ENCODE results near the gene AKAP13. TPM values are rescaled to one million over a fixed set of nuclear protein-coding genes. Genes with fewer than 3 reads are reported as not detected.
A peak's percentile ranks its signal among the peaks of the same experiment; 100 is the strongest.
"Not testable (repeated sequence)": the region's sequence is repeated elsewhere in the genome, so short reads cannot be mapped to it uniquely, and the experiment has no call there.

The AKAP13 gene
- total RNA-seq, 1 donor from 2014 or later = 41.1 TPM

DNA sequence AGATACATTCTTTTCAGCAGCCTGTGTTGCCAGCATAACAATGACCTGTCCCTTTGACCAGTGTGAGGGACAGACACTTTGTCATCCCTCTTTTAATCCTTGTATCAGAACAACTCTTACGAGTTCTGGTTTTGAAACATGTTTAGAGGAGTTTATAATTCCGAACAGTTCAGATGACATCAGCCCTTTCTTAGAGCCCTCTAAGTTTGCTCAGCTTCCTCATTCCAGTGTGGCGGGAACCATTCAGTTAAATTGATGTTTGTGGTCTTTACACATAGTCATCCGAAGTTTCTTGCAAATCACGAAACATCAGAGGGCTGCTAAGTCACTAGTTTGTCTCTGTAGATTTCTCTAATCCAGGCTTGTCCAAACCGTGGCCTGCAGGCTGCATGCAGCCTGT lies 102.5 kb downstream of the AKAP13 start:
- no peak for TF ChIP-seq CTCF (IDR thresholded peaks at IDR 0.05; ENCODE audit: insufficient read depth, low read length, severe bottlenecking)
- no peak for FAIRE-seq
- peak; percentile 52 for DNase-seq (ENCODE audit: low read depth)
- no peaks in the 10 kb centered on the region for H3K27me3 ChIP-seq (ENCODE audit: control insufficient read depth, insufficient read depth, low read length)
- H3K36me3 ChIP-seq (ENCODE audit: control insufficient read depth, insufficient read depth, low read length) = peaks cover 2% of the 10 kb centered on the region
- H3K4me3 ChIP-seq (ENCODE audit: low read depth, low read length) = no peak overlapping the region

GRCh38 chr15:85483955-85484354 lies 103.6 kb downstream of the AKAP13 start:
- DNase-seq (ENCODE audit: low read depth); H3K36me3 ChIP-seq (ENCODE audit: control insufficient read depth, insufficient read depth, low read length); H3K27me3 ChIP-seq (ENCODE audit: control insufficient read depth, insufficient read depth, low read length); H3K4me3 ChIP-seq (ENCODE audit: low read depth, low read length); FAIRE-seq: not testable (repeated sequence)

GRCh38 chr15:85484923-85485322 lies 104.5 kb downstream of the AKAP13 start:
- not testable (repeated sequence) for FAIRE-seq; H3K27me3 ChIP-seq (ENCODE audit: control insufficient read depth, insufficient read depth, low read length); DNase-seq (ENCODE audit: low read depth); H3K36me3 ChIP-seq (ENCODE audit: control insufficient read depth, insufficient read depth, low read length); H3K4me3 ChIP-seq (ENCODE audit: low read depth, low read length)

- DNase-seq (ENCODE audit: low read depth) (peak; percentile 81), FAIRE-seq (no peak)
- peaks cover 2% of the 10 kb centered on the region for H3K36me3 ChIP-seq (ENCODE audit: control insufficient read depth, insufficient read depth, low read length)
- no peaks in the 10 kb centered on the region for H3K27me3 ChIP-seq (ENCODE audit: control insufficient read depth, insufficient read depth, low read length)
- TF ChIP-seq CTCF (IDR thresholded peaks at IDR 0.05; ENCODE audit: insufficient read depth, low read length, severe bottlenecking) = peak; percentile 70
- H3K4me3 ChIP-seq (ENCODE audit: low read depth, low read length) = no peak overlapping the region
Observed at GRCh38 chr15:85485956-85486567, 105.7 kb downstream of the AKAP13 start.

DNA sequence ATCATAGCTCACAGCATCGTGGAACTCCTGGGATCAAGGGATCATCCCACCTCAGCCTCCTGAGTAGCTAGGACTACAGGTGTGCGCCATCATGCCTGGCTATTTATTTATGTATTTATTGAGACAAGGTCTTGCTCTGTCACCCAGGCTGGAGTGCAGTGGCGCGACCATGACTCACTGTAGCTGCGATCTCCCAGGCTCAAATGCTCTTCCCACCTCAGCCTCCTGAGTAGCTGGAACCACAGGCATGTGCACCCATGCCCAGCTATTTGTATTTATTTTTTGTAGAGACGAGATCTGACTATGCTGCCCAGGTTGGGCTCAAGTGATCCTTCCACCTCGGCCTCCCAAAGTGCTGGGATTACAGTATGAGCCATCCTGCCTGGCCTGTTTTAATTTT lies 107.4 kb downstream of the AKAP13 start:
- not testable (repeated sequence) for H3K27me3 ChIP-seq (ENCODE audit: control insufficient read depth, insufficient read depth, low read length); H3K36me3 ChIP-seq (ENCODE audit: control insufficient read depth, insufficient read depth, low read length); FAIRE-seq; H3K4me3 ChIP-seq (ENCODE audit: low read depth, low read length); DNase-seq (ENCODE audit: low read depth)

DNA sequence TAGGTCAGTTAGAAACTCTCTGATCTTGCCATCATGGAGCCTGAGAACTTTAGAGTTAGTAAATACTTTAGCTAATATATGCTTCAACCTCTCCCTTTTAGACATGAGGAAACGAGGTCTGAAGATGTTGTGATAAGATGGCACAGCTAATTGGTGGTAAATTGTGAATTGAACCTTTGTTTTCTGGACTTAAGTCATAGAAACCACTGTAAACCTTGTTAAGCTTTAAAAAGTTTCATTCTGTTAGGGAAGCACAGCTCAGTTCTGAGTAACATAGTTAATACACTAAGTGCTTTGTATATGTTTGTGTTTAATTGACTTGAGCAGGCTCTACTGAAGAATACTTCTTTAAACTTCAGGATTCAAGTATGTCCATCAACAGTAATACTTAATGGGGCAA lies 108.6 kb downstream of the AKAP13 start:
- H3K27me3 ChIP-seq (ENCODE audit: control insufficient read depth, insufficient read depth, low read length) = no peaks in the 10 kb centered on the region
- H3K36me3 ChIP-seq (ENCODE audit: control insufficient read depth, insufficient read depth, low read length) = peaks cover 2% of the 10 kb centered on the region
- TF ChIP-seq CTCF (IDR thresholded peaks at IDR 0.05; ENCODE audit: insufficient read depth, low read length, severe bottlenecking) = no peak
- FAIRE-seq = no peak
- no peak overlapping the region for H3K4me3 ChIP-seq (ENCODE audit: low read depth, low read length)
- DNase-seq (ENCODE audit: low read depth) = no peak

DNA sequence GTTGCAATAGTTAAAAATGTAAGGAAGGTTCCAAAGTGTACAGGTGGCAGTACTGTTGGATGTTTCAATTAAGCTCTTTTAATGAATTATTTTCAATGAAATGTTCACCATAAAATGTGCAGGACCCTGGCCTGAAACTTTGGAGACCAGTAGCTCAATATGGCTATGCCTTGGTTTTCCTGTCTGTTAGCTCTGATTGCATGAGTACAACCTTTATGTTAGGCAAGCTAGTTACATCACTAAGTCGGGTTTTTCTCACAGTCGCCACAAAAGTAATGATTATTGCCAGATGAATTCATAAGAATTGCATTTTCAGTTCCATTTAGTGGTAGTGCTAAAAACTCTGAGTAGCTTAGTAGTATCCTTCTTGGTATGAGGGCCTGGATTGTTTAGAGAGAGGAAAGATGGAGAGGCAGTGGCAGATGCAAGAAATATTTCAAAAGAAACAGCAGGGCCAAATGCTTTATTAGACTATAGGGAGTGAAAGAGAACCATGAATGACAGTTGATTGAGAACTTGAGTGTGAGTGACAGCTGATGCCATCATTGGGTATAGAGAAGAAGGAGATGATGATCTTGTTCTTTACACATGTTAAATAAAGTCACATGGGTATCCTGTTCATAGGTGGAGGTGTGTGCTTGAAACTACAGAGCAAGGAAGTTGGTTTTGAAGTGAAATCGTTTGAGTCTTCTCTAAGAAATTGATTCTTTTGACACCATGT lies 109.5 kb downstream of the AKAP13 start:
- DNase-seq (ENCODE audit: low read depth) (no peak), FAIRE-seq (no peak)
- Histone ChIP-seq H3K27me3 (ENCODE audit: control insufficient read depth, insufficient read depth, low read length) (no peaks in the 10 kb centered on the region), H3K4me3 (ENCODE audit: low read depth, low read length) (no peak overlapping the region), H3K36me3 (ENCODE audit: control insufficient read depth, insufficient read depth, low read length) (peaks cover 2% of the 10 kb centered on the region)
- no peak for TF ChIP-seq CTCF (IDR thresholded peaks at IDR 0.05; ENCODE audit: insufficient read depth, low read length, severe bottlenecking)
